ENCODE results near the gene EDARADD. TPM values are rescaled to one million over a fixed set of nuclear protein-coding genes. Genes with fewer than 3 reads are reported as not detected.

The EDARADD gene
- total RNA-seq, 1 donor from 2014 or later, result 9.4 TPM

DNA sequence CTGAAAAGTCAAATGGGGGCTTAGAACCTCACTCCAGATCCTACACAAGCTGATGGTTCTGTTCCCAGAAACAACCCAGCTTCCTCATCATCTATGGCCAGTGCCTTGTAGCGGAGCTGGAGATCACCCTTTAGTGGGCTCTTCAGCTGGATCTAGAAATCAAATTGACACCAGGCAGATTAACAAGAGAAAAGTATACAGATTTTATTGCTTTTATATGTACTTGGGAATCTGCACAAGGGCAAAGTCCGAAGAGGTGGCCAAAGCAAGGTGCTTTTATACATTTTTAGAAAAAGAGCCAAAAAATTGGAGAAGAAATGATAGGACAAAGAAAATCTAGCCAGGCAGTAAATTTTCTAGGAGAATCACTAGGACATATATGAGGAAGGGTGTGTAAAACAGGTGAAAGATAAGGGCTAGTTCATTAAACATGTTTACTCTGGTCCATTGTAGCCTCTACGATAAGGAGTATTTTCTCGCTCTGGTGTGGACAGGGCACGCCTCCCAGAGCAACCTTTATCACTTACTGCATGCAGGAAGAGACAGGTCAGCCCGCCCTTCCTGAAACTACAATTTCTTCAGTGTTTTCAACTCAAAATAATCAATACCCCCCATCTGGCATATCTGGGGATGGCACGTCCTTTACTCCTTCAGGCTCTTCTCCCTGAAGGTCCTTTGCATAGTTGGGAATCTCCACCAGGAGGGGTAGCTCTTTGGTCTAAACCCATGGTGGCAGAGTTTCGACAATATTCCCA, 115.7 kb downstream of the EDARADD start:
- H3K36me3 Mint-ChIP-seq (ENCODE audit: low read depth, unreplicated experiment), result no peaks in the 10 kb centered on the region
- no peak overlapping the region for H3K27ac Mint-ChIP-seq (ENCODE audit: unreplicated experiment)
- TF ChIP-seq, protein P1, sequence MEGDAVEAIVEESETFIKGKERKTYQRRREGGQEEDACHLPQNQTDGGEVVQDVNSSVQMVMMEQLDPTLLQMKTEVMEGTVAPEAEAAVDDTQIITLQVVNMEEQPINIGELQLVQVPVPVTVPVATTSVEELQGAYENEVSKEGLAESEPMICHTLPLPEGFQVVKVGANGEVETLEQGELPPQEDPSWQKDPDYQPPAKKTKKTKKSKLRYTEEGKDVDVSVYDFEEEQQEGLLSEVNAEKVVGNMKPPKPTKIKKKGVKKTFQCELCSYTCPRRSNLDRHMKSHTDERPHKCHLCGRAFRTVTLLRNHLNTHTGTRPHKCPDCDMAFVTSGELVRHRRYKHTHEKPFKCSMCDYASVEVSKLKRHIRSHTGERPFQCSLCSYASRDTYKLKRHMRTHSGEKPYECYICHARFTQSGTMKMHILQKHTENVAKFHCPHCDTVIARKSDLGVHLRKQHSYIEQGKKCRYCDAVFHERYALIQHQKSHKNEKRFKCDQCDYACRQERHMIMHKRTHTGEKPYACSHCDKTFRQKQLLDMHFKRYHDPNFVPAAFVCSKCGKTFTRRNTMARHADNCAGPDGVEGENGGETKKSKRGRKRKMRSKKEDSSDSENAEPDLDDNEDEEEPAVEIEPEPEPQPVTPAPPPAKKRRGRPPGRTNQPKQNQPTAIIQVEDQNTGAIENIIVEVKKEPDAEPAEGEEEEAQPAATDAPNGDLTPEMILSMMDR (IDR thresholded peaks at IDR 0.05; ENCODE audit: unreplicated experiment), result peak; percentile 17
- no peaks in the 10 kb centered on the region for H3K27me3 Mint-ChIP-seq (ENCODE audit: unreplicated experiment)
- no peak overlapping the region for H3K4me3 Mint-ChIP-seq (ENCODE audit: unreplicated experiment)
- H3K4me1 Mint-ChIP-seq (ENCODE audit: unreplicated experiment), result peaks cover 15% of the 10 kb centered on the region
- DNase-seq (ENCODE audit: low spot score), result no peak
- H3K9me3 Mint-ChIP-seq (ENCODE audit: unreplicated experiment), result no peaks in the 10 kb centered on the region

DNA sequence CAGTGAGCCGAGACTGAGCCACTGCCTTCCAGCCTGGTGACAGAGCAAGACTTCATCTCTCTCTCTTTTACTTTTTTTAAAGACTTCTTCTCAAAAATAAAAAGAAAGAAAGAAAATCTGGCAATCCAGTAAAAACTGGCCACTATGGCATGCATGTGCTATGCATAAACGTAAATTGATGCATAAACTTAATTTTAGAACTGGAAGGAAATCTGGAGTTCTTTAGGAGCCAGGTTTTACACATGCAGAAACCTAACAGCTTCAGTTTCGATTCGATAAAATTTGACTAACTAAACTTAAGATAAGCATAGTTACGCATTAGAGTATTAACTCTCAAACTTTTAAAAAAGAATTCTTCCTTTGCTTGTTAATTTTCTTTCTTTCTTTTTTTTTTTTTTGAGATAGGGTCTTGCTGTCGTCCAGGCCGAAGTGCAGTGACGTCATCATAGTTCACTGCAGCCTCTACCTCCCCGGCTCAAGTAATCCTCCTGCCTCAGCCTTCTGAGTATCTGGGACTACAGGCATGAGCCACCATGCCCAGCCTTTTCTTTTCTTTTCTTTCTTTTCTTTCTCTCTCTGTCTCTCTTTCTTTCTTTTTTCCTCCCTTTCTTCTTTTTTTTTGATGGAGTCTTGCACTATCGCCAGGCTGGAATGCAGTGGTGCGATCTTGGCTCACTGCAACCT, 117.8 kb downstream of the EDARADD start:
- TF ChIP-seq, protein P1 (IDR thresholded peaks at IDR 0.05; ENCODE audit: unreplicated experiment), result no peak
- H3K9me3 Mint-ChIP-seq (ENCODE audit: unreplicated experiment), result no peaks in the 10 kb centered on the region
- no peaks in the 10 kb centered on the region for H3K27me3 Mint-ChIP-seq (ENCODE audit: unreplicated experiment)
- no peak overlapping the region for H3K4me3 Mint-ChIP-seq (ENCODE audit: unreplicated experiment)
- DNase-seq (ENCODE audit: low spot score), result no peak
- no peak overlapping the region for H3K27ac Mint-ChIP-seq (ENCODE audit: unreplicated experiment)
- no peaks in the 10 kb centered on the region for H3K36me3 Mint-ChIP-seq (ENCODE audit: low read depth, unreplicated experiment)
- H3K4me1 Mint-ChIP-seq (ENCODE audit: unreplicated experiment), result peaks cover 17% of the 10 kb centered on the region

DNA sequence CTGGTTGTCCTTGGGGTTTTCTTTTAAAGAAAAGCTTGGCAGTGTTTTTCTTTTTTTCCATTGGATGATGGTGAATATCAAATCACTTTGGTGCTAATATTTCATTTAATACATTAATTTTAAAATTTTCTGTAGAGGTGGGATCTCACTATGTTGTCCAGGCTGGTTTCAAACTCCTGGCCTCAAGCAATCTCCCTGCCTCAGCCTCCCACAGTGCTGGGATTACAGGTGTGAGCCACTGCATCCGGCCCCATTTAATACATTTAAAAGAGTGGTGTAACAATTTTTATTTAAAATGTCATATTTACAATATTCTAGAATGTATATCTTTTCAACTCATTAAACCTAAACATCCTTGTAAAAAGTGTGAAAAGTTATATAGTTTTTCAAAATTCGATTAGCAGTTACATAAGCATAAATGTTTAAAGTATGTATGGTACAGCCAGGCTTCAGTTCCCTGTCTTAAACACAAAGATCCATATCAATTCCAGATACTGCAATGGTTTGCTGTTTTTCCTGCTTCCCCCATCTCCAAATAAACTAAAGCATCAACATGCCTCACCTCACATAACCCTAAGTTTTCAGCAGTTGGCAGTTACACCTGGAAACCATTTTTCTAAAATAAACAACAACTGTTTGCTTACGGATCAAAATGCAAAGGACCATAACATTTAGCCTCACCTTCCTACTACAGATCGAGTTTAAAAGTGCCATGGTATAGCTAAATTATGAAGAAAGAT, 120.8 kb downstream of the EDARADD start:
- TF ChIP-seq, protein P1 (IDR thresholded peaks at IDR 0.05; ENCODE audit: unreplicated experiment), result no peak
- Mint-ChIP-seq H3K4me1 (ENCODE audit: unreplicated experiment) (peaks cover 22% of the 10 kb centered on the region), H3K36me3 (ENCODE audit: low read depth, unreplicated experiment) (no peaks in the 10 kb centered on the region), H3K9me3 (ENCODE audit: unreplicated experiment) (no peaks in the 10 kb centered on the region), H3K27me3 (ENCODE audit: unreplicated experiment) (no peaks in the 10 kb centered on the region), H3K27ac (ENCODE audit: unreplicated experiment) (no peak overlapping the region), H3K4me3 (ENCODE audit: unreplicated experiment) (no peak overlapping the region)
- DNase-seq (ENCODE audit: low spot score), result no peak

DNA sequence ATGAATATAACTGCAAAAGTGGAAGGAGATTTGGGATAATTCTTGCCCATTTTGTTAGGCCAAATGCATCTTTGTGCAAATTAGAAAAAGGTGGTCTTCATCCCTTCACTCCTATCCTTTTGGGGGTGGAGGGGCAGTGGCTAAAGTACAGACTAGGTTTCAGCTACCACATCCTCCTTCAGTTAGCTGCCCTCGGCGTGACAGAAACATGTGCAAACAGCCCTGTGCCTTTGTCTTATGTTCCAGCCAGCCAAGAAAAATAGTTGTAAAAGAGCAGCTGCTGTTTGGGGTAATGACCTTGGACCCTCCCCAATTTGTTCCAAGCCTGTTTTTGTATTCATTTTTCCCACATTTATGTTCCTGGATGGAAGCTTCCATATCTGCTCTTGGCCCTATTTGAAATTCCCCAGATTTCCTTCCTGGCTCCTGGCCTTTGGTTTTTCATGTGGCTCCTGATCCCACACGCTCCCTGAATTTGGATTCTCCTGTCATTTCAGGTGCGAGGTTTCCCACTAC, 121.4 kb downstream of the EDARADD start:
- peak overlapping the region; percentile 34 for H3K27ac Mint-ChIP-seq (ENCODE audit: unreplicated experiment)
- no peaks in the 10 kb centered on the region for H3K36me3 Mint-ChIP-seq (ENCODE audit: low read depth, unreplicated experiment)
- no peak for DNase-seq (ENCODE audit: low spot score)
- peaks cover 17% of the 10 kb centered on the region for H3K4me1 Mint-ChIP-seq (ENCODE audit: unreplicated experiment)
- peaks cover 2% of the 10 kb centered on the region for H3K27me3 Mint-ChIP-seq (ENCODE audit: unreplicated experiment)
- no peaks in the 10 kb centered on the region for H3K9me3 Mint-ChIP-seq (ENCODE audit: unreplicated experiment)
- no peak overlapping the region for H3K4me3 Mint-ChIP-seq (ENCODE audit: unreplicated experiment)
- TF ChIP-seq, protein P1 (IDR thresholded peaks at IDR 0.05; ENCODE audit: unreplicated experiment), result no peak
